PFSK-1 (cell line): ENCODE measurements around the gene NRSN2.

Experiments used
- FOXP2 ChIP-seq: optimal IDR thresholded peaks from 2 replicates; pipeline ENCODE3; 2011; ENCODE audit warnings: borderline replicate concordance, control low read depth, inconsistent platforms; ENCODE audit not compliant: insufficient read depth; ENCODE audit errors: extremely low read length, extremely low read depth
- POLR2AphosphoS5 ChIP-seq: IDR thresholded peaks from 2 replicates; pipeline ENCODE4 v1.6.1; 2012; ENCODE audit warnings: low read depth, mild to moderate bottlenecking, control low read depth, low read length, moderate library complexity
- REST ChIP-seq, 2 experiments: IDR thresholded peaks; 2 replicates each; pipeline versions ENCODE4 v1.6.1 to v1.8.0; 2011 to 2012; ENCODE audit warnings: low read depth in 2 of 2, low read length in 2 of 2, control low read depth in 1 of 2, inconsistent platforms in 1 of 2, mild to moderate bottlenecking in 1 of 2, moderate library complexity in 1 of 2; ENCODE audit not compliant: insufficient read depth in 1 of 2
- SIN3A ChIP-seq: IDR thresholded peaks from 2 replicates; pipeline ENCODE4 v1.6.1; 2012; ENCODE audit warnings: mild to moderate bottlenecking, low read length, moderate library complexity, borderline replicate concordance; ENCODE audit not compliant: insufficient read depth
- TAF1 ChIP-seq: IDR thresholded peaks from 2 replicates; pipeline ENCODE4 v1.6.1; 2012; ENCODE audit warnings: low read length, control low read depth, borderline replicate concordance; ENCODE audit not compliant: insufficient read depth

Gene NRSN2

DNA sequence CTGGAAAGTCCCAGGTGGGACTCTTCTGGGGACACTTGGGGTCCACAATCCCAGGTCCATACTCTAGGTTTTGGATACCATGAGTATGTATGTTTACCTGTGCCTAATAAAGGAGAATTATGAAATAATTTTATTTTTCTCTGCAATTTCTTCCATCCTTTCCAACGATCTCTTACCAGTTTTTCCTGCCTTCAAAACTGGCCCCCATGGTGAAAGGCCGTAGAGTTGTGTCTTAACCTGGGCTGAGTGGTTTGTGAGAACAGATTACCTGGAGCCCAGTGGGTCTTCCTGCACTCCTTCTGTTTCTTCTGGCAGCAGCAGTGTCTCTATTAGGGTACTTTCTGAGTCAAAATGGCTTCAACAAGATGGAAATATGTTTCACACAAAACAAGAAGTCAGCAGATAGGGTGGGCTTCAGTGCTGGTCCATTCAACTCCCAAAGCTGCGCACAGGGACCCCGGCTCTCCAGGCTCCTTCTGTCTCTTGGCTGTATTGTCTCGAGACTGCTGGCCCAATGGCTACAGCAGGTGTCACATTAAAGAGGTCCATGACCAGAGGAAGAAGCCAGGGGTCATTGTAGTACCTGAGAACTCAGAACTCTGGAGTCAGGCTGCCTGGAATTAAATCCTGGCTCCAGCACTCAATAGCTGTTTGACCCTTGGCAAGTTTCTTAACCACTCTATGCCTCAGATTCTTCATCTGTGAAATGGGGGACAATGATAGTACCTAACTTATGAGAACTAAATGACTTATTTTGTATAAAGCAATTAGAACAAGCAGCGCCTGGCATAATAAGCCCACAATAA lies 50.7 kb downstream of the NRSN2 start:
- no peak for TF ChIP-seq POLR2AphosphoS5
- TF ChIP-seq TAF1 = no peak
- no peak for TF ChIP-seq REST (IDR thresholded peaks at IDR 0.05; ENCODE audit: insufficient read depth in 1 of 2, low read depth in 2 of 2, low read length in 2 of 2)
- TF ChIP-seq SIN3A = no peak
- TF ChIP-seq FOXP2 = no peak

- no peak for TF ChIP-seq TAF1
- TF ChIP-seq REST (IDR thresholded peaks at IDR 0.05; ENCODE audit: insufficient read depth in 1 of 2, low read depth in 2 of 2, low read length in 2 of 2) = no peak
- TF ChIP-seq FOXP2 = no peak
- TF ChIP-seq POLR2AphosphoS5 = no peak
- no peak for TF ChIP-seq SIN3A
These were observed 52.3 kb downstream of the NRSN2 start for GRCh38 chr20:399182-399707.

DNA sequence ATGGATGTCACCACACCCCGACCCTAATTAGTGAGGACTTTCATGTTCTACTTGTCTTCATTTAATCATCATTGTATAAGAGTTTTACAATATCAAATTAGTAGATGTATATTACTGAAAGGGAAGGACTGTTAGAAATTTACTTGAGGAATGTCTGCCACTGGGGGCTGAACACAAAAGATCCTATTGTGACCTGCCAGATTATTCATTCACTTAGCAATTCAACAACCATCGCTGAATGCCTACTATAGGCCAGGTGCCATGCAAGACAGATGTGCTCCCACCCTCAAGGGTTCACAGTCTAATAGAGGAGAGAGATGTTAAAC lies 53.2 kb downstream of the NRSN2 start:
- TF ChIP-seq POLR2AphosphoS5 = no peak; the same call in 1 of the 2 replicates
- no peak for TF ChIP-seq SIN3A
- TF ChIP-seq TAF1 = no peak
- no peak for TF ChIP-seq FOXP2
- TF ChIP-seq REST (IDR thresholded peaks at IDR 0.05; ENCODE audit: insufficient read depth in 1 of 2, low read depth in 2 of 2, low read length in 2 of 2) = no peak

DNA sequence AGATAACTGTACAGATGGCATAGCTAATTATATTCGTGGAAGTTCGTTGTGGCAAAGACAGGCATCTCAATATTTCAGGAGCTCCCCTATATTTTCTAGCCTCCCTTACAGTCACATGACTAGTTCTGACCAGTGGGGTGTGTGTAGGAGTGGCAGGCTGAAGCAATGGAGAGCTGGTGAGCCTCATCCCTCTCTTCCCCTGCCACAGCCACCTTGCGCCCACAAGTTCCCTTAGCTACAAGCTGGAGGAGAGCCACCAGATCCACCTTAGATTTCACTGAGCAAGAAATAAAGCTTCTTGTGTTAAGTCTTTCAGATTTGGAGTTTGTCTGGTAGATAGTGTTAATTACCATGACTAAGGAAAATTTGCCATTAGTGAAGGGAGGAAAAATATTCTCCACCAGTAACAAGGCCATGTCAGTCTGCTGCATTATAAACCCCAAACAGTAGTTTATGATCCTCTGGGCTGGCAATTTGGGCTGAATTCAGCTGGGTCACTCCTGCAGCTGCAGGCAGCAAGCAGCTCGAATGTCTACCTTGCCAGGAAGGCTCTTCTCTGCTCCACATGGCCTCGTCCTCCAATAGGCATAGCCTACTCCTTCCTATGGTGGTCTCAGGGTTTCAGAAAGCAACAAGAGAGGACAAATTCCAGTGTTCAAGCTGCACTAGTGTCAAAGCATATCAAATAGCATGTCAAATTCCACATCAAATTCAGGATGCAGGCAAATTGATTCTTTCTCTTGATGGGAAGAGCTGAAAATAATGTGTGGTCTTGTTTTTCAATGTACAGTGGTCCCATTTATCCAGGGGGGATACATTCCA lies 53.8 kb downstream of the NRSN2 start:
- no peak for TF ChIP-seq POLR2AphosphoS5
- TF ChIP-seq FOXP2 = no peak
- TF ChIP-seq REST (IDR thresholded peaks at IDR 0.05; ENCODE audit: insufficient read depth in 1 of 2, low read depth in 2 of 2, low read length in 2 of 2) = no peak
- no peak for TF ChIP-seq TAF1
- TF ChIP-seq SIN3A = no peak
